ENCODE results near the gene BANP.
"Not testable (repeated sequence)": the region's sequence is repeated elsewhere in the genome, so short reads cannot be mapped to it uniquely, and the experiment has no call there.

Gene BANP

DNA sequence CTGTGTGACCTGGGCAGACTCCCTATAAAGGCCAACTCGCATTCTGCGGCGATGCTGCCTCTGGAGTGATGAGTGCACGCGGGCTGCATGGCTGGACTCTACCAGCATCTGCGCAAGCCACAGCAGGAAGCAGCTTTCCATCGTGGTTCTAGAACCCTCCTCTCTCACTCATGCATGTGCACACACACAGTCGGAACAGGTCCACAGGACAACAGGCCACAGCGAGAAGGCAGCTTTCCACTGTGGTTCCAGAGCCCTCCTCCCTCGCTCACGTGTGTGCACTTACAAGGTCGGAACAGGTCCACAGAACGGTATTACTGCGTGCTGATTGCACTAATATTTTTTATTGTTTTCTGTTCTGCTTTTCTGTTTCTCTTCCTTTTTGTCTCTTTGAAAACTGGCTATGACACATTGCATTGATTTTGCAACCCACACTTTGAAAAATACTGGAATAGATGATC is 92.9 kb downstream of the BANP start:
- DNase-seq (ENCODE audit: insufficient read length, low spot score): not testable (repeated sequence)
- peak; percentile 93 for FAIRE-seq
- TF ChIP-seq POU2F2 (IDR thresholded peaks at IDR 0.05; ENCODE audit: low read depth, low read length): peak; percentile 58; the same call in 1 of the 2 replicates
- peak; percentile 87 for TF ChIP-seq SPI1 (IDR thresholded peaks at IDR 0.05; ENCODE audit: low read depth, low read length)

GRCh38 chr16:88045361-88045760 is 94.1 kb downstream of the BANP start:
- not testable (repeated sequence) for DNase-seq (ENCODE audit: insufficient read length, low spot score); FAIRE-seq

- no peak for TF ChIP-seq TAF1 (IDR thresholded peaks at IDR 0.05; ENCODE audit: low read depth, low read length)
- 0 out of 2 replicates have a peak, but pooled peaks have one; percentile 19 for TF ChIP-seq POLR2A (IDR thresholded peaks at IDR 0.05; ENCODE audit: low read depth, low read length)
- TF ChIP-seq SPI1 (IDR thresholded peaks at IDR 0.05; ENCODE audit: low read depth, low read length): peak; percentile 93
- peak; percentile 64; the same call in 1 of the 2 replicates for TF ChIP-seq POU2F2 (IDR thresholded peaks at IDR 0.05; ENCODE audit: low read depth, low read length)
- DNase-seq (ENCODE audit: insufficient read length, low spot score) (peak; percentile 62), FAIRE-seq (peak; percentile 95)
These were observed 94.6 kb downstream of the BANP start for GRCh38 chr16:88045820-88046303.

GRCh38 chr16:88047462-88047861 is 96.2 kb downstream of the BANP start:
- TF ChIP-seq POLR2AphosphoS5 (IDR thresholded peaks at IDR 0.05; ENCODE audit: low read depth, low read length) (no peak), TAF1 (IDR thresholded peaks at IDR 0.05; ENCODE audit: low read depth, low read length) (no peak), POU2F2 (IDR thresholded peaks at IDR 0.05; ENCODE audit: low read depth, low read length) (no peak), SPI1 (IDR thresholded peaks at IDR 0.05; ENCODE audit: low read depth, low read length) (no peak), PAX5 (IDR thresholded peaks at IDR 0.05; ENCODE audit: insufficient read depth, low read length, severe bottlenecking) (no peak), POLR2A (IDR thresholded peaks at IDR 0.05; ENCODE audit: low read depth, low read length) (no peak)
- FAIRE-seq (no peak), DNase-seq (ENCODE audit: insufficient read length, low spot score) (no peak)

DNA sequence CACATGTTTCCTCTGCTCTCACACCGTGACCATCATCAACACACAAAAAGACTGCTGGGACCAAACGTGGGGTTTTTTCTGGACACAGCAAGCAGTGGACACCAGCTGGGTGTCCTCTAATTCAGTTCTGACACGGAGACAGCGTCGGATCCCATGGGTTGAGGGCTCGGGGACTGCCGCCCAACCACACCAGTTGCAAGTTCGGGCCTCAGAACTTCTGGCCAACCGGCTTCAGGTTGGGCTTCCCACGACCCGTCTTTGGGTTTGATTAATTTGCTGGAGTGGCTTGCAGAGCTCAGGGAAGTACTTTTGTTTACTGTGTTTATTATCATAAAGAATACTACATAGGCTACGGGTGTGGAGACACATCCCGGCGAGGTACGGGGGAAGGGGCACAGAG is 97.8 kb downstream of the BANP start:
- no peak for DNase-seq (ENCODE audit: insufficient read length, low spot score)
- TF ChIP-seq POU2F2 (IDR thresholded peaks at IDR 0.05; ENCODE audit: low read depth, low read length) (no peak), POLR2AphosphoS5 (IDR thresholded peaks at IDR 0.05; ENCODE audit: low read depth, low read length) (no peak), SPI1 (IDR thresholded peaks at IDR 0.05; ENCODE audit: low read depth, low read length) (no peak), PAX5 (IDR thresholded peaks at IDR 0.05; ENCODE audit: insufficient read depth, low read length, severe bottlenecking) (no peak), TAF1 (IDR thresholded peaks at IDR 0.05; ENCODE audit: low read depth, low read length) (no peak), POLR2A (IDR thresholded peaks at IDR 0.05; ENCODE audit: low read depth, low read length) (no peak)
- FAIRE-seq: no peak

GRCh38 chr16:88049561-88050545 is 98.6 kb downstream of the BANP start:
- FAIRE-seq (no peak), DNase-seq (ENCODE audit: insufficient read length, low spot score) (no peak)
- TF ChIP-seq POLR2A (IDR thresholded peaks at IDR 0.05; ENCODE audit: low read depth, low read length): no peak
- TF ChIP-seq PAX5 (IDR thresholded peaks at IDR 0.05; ENCODE audit: insufficient read depth, low read length, severe bottlenecking): no peak
- TF ChIP-seq POU2F2 (IDR thresholded peaks at IDR 0.05; ENCODE audit: low read depth, low read length): no peak
- no peak for TF ChIP-seq POLR2AphosphoS5 (IDR thresholded peaks at IDR 0.05; ENCODE audit: low read depth, low read length)
- no peak for TF ChIP-seq TAF1 (IDR thresholded peaks at IDR 0.05; ENCODE audit: low read depth, low read length)
- TF ChIP-seq SPI1 (IDR thresholded peaks at IDR 0.05; ENCODE audit: low read depth, low read length): no peak

DNA sequence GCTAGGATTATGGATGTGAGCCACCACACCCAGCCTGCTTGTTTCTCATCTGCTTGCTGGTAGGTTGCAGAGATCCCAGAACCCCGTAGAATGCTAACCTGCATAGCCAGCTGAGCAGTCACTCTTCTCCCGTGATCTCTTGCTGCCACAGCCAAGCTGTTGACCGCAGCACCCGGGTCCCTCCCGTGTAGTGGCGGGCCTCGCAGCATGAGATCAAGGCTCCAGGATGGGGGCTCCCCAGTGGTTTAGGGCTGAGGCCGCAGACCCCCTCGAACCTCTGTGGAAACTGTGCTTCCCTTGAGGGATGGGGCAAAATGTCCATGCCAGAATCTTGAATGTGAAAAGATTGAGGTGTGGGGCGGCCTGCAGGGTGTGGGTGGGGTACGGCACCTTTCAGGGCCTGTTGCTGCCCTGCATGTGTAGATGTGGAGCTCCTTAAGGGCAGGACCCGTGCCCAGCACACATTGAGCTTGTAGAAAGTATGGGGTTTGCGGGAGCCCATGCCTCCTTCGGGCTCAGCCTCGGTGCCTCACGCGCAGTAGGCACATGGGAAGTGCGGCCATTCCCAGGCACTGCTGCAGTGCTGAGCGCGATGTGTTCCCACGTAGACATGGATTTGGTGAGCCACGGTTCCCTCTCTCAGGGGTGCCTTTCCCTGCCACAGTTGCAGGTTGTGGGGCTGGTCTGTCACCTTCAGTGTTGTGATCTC is 99.9 kb downstream of the BANP start:
- no peak for FAIRE-seq
- TF ChIP-seq TAF1 (IDR thresholded peaks at IDR 0.05; ENCODE audit: low read depth, low read length): no peak
- no peak for TF ChIP-seq POLR2A (IDR thresholded peaks at IDR 0.05; ENCODE audit: low read depth, low read length)
- no peak for TF ChIP-seq POU2F2 (IDR thresholded peaks at IDR 0.05; ENCODE audit: low read depth, low read length)
- no peak for TF ChIP-seq PAX5 (IDR thresholded peaks at IDR 0.05; ENCODE audit: insufficient read depth, low read length, severe bottlenecking)
- no peak for TF ChIP-seq POLR2AphosphoS5 (IDR thresholded peaks at IDR 0.05; ENCODE audit: low read depth, low read length)
- TF ChIP-seq SPI1 (IDR thresholded peaks at IDR 0.05; ENCODE audit: low read depth, low read length): no peak

GRCh38 chr16:88052661-88053060 is 101.4 kb downstream of the BANP start:
- DNase-seq (ENCODE audit: insufficient read length, low spot score): no peak
- TF ChIP-seq POU2F2 (IDR thresholded peaks at IDR 0.05; ENCODE audit: low read depth, low read length) (no peak), SPI1 (IDR thresholded peaks at IDR 0.05; ENCODE audit: low read depth, low read length) (no peak), POLR2AphosphoS5 (IDR thresholded peaks at IDR 0.05; ENCODE audit: low read depth, low read length) (no peak), TAF1 (IDR thresholded peaks at IDR 0.05; ENCODE audit: low read depth, low read length) (no peak), POLR2A (IDR thresholded peaks at IDR 0.05; ENCODE audit: low read depth, low read length) (no peak), PAX5 (IDR thresholded peaks at IDR 0.05; ENCODE audit: insufficient read depth, low read length, severe bottlenecking) (no peak)
- FAIRE-seq: no peak

More for the DNA sequence above, 99.9 kb downstream of the BANP start:
- no peak for DNase-seq (ENCODE audit: insufficient read length, low spot score)

DNA sequence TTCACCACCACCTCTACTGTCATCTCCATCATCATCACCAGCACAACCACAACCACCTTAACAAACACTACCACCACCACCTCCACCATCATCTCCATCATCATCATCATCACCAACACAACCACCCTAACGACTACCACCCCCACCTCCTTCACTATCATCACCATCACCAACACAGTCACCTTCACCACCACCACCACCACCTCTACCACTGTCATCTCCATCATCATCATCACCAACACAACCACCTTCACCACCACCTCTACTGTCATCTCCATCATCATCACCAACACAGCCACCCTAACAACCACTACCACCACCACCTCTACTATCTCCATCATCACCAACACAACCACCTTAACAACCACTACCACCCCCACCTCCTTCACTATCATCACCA is 102.2 kb downstream of the BANP start:
- peak; percentile 88 for FAIRE-seq
- DNase-seq (ENCODE audit: insufficient read length, low spot score): not testable (repeated sequence)

DNA sequence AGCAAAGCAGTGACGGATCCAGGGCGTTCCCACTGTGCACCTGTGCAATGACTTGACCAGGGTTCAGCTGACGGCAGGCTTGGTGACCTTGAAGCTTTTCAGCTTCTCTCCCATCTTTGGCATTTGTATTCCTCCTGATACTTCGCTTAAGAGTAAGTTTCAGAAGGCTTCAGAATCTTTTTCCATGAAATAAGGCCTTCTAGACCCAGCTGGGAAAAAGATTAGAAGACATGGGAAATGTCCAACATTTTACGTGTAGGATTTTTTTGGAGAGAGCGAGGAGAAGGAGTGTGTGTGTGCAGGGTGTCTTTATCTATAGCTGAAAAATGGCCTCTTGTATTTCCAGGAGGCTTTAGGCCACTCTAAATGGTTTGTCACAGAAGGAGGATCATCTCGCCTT is 104.1 kb downstream of the BANP start:
- no peak for DNase-seq (ENCODE audit: insufficient read length, low spot score)
- TF ChIP-seq TAF1 (IDR thresholded peaks at IDR 0.05; ENCODE audit: low read depth, low read length): no peak
- TF ChIP-seq SPI1 (IDR thresholded peaks at IDR 0.05; ENCODE audit: low read depth, low read length): no peak
- no peak for TF ChIP-seq POU2F2 (IDR thresholded peaks at IDR 0.05; ENCODE audit: low read depth, low read length)
- no peak for TF ChIP-seq POLR2A (IDR thresholded peaks at IDR 0.05; ENCODE audit: low read depth, low read length)
- TF ChIP-seq PAX5 (IDR thresholded peaks at IDR 0.05; ENCODE audit: insufficient read depth, low read length, severe bottlenecking): no peak
- TF ChIP-seq POLR2AphosphoS5 (IDR thresholded peaks at IDR 0.05; ENCODE audit: low read depth, low read length): no peak
- no peak for FAIRE-seq
